Adipocyte (in vitro differentiated cells): ENCODE results near the gene CCR8.
"Not testable (repeated sequence)": the region's sequence is repeated elsewhere in the genome, so short reads cannot be mapped to it uniquely, and the experiment has no call there.

ENCODE experiments used
- DNase-seq: peaks from one replicate; pipeline ENCODE4 v3.0.0-alpha.2; 2015; ENCODE audit warnings: low read depth
- H3K27me3 ChIP-seq: replicated peaks from 2 replicates; pipeline ENCODE4 v1.7.0; 2013; ENCODE audit warnings: mild to moderate bottlenecking, low read length, moderate library complexity; ENCODE audit not compliant: control insufficient read depth, insufficient read depth
- H3K36me3 ChIP-seq: 2 replicates; pipeline ENCODE4 v1.7.0; 2013; ENCODE audit warnings: low read length, mild to moderate bottlenecking, moderate library complexity; ENCODE audit not compliant: control insufficient read depth, insufficient read depth, severe bottlenecking
- H3K4me1 ChIP-seq: 2 replicates; pipeline ENCODE4 v1.7.0; 2013; ENCODE audit warnings: mild to moderate bottlenecking, low read length, moderate library complexity; ENCODE audit not compliant: control insufficient read depth, insufficient read depth
- H3K4me3 ChIP-seq: 2 replicates; pipeline ENCODE4 v1.7.0; 2013; ENCODE audit warnings: mild to moderate bottlenecking, low read length, moderate library complexity
- H3K9ac ChIP-seq: 2 replicates; pipeline ENCODE4 v1.7.0; 2013; ENCODE audit warnings: mild to moderate bottlenecking, low read length, moderate library complexity
- H3K9me3 ChIP-seq: 2 replicates; pipeline ENCODE4 v1.7.0; 2013; ENCODE audit warnings: mild to moderate bottlenecking, low read length, moderate library complexity; ENCODE audit not compliant: control insufficient read depth

CCR8 gene

DNA sequence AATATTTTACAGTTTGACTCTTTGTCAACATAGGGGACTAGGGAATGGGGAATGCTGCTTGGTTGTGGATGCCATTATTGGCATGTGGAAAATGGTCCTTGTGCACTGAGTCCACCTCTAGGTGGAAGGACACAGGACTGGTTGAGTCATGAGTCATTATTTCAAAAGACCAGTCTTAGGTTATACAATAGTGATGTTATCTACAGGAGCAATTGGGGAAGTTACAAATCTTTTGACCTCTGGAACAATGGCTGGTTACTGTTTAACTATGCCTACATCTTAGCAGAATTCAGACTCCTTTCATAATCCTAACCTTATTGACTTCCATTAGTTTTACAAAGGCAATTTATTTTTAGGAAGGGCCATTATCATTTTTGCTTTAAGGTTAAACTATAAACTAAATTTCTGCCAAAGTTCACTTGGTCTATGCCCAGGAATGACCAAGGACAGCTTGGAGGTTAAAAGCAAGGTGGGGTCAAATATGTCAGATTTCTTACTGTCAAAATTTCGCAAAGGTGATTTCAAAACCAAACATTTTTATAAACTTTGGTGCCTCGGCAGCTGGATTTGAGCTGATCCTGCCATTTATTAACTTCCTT lies 11.8 kb upstream of the CCR8 start:
- H3K36me3 ChIP-seq, result no peaks in the 10 kb centered on the region
- H3K9ac ChIP-seq, result no peak overlapping the region
- no peak overlapping the region for H3K4me3 ChIP-seq
- H3K9me3 ChIP-seq, result peaks cover 10% of the 10 kb centered on the region
- no peak for DNase-seq
- H3K27me3 ChIP-seq, result no peaks in the 10 kb centered on the region
- no peaks in the 10 kb centered on the region for H3K4me1 ChIP-seq

DNA sequence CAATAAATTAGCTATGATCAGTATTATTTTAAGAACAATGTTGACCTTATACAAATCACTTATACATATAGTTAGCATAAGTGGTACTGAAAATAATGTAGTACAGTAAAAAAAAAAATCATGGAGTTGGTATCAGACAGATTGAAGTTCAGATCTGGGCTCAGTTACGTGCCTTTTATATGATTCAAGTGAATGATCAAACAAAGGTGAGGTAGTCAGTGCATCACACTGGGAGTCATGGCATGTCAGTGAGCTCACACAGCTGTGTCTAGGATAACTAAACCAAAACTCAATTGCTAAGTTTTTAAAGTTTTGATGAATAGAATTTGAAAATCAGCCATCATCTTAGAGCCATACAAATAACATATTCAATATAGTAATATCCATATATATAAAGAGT lies 11.2 kb upstream of the CCR8 start:
- Histone ChIP-seq H3K9me3 (peaks cover 10% of the 10 kb centered on the region), H3K4me3 (no peak overlapping the region), H3K27me3 (no peaks in the 10 kb centered on the region), H3K4me1 (no peaks in the 10 kb centered on the region), H3K36me3 (no peaks in the 10 kb centered on the region), H3K9ac (no peak overlapping the region)
- no peak for DNase-seq

- no peaks in the 10 kb centered on the region for H3K4me1 ChIP-seq
- peaks cover 10% of the 10 kb centered on the region for H3K9me3 ChIP-seq
- H3K9ac ChIP-seq, result no peak overlapping the region
- H3K36me3 ChIP-seq, result no peaks in the 10 kb centered on the region
- no peaks in the 10 kb centered on the region for H3K27me3 ChIP-seq
- no peak for DNase-seq
- no peak overlapping the region for H3K4me3 ChIP-seq
Measured at GRCh38 chr3:39319249-39319648, 10.3 kb upstream of the CCR8 start.

DNA sequence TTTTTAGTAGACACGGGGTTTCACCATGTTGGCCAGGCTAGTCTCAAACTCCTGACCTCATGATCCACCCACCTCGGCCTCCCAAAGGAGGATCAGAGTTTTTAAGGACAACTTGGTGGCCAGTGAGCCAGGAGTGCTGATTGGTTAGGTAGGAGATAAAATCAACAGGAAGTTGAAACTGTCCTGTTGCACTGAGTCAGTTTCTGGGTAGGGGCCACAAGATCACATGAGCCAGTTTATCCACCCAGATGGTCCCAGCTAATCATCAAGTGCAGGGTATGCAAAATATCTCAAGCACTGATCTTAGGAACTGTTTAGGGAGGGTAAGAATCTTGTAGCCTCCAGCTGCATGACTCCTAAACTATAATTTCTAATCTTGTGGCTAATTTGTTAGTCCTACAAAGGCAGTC lies 7.9 kb upstream of the CCR8 start:
- not testable (repeated sequence) for H3K27me3 ChIP-seq, H3K4me3 ChIP-seq, H3K9me3 ChIP-seq, DNase-seq, H3K9ac ChIP-seq, H3K36me3 ChIP-seq, H3K4me1 ChIP-seq

GRCh38 chr3:39322209-39322715 lies 7.2 kb upstream of the CCR8 start:
- DNase-seq, H3K36me3 ChIP-seq, H3K9me3 ChIP-seq, H3K4me3 ChIP-seq, H3K27me3 ChIP-seq, H3K9ac ChIP-seq, H3K4me1 ChIP-seq: not testable (repeated sequence)

- no peaks in the 10 kb centered on the region for H3K36me3 ChIP-seq
- H3K4me3 ChIP-seq, result no peak overlapping the region
- no peaks in the 10 kb centered on the region for H3K9me3 ChIP-seq
- no peaks in the 10 kb centered on the region for H3K4me1 ChIP-seq
- H3K27me3 ChIP-seq, result peaks cover 13% of the 10 kb centered on the region
- H3K9ac ChIP-seq, result no peak overlapping the region
- DNase-seq, result no peak
Measured at GRCh38 chr3:39322936-39323335, 6.6 kb upstream of the CCR8 start.

DNA sequence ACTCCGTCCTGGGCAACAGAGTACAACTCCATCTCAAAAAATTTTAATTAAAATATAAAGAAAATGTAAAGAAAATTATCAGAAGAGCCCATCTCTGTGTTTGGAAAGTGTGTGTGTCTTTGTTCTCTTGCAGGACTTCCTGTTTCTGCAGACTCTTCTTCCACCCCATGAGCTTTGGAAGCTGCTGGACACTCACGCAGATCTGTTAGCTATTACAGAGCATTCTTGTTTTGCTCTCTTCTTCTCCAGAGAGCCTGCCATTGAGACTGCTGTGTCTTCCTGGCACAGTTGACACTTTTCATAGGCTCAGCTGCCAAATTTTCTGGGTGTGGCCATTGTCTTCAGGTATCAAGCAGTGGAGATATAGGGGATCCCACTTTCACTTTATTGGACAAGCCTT lies 6.0 kb upstream of the CCR8 start:
- DNase-seq, result no peak
- H3K4me1 ChIP-seq, result no peaks in the 10 kb centered on the region

GRCh38 chr3:39325236-39325635 lies 4.3 kb upstream of the CCR8 start:
- Histone ChIP-seq H3K36me3 (no peaks in the 10 kb centered on the region), H3K9me3 (no peaks in the 10 kb centered on the region), H3K9ac (no peak overlapping the region), H3K4me3 (no peak overlapping the region), H3K27me3 (peaks cover 13% of the 10 kb centered on the region), H3K4me1 (no peaks in the 10 kb centered on the region)
- DNase-seq, result no peak

More for the DNA sequence above, 6.0 kb upstream of the CCR8 start:
- Histone ChIP-seq H3K4me3 (no peak overlapping the region), H3K9ac (no peak overlapping the region), H3K36me3 (no peaks in the 10 kb centered on the region), H3K9me3 (no peaks in the 10 kb centered on the region), H3K27me3 (peaks cover 13% of the 10 kb centered on the region)

- Histone ChIP-seq H3K9me3 (no peaks in the 10 kb centered on the region), H3K27me3 (peaks cover 13% of the 10 kb centered on the region), H3K4me3 (no peak overlapping the region), H3K36me3 (no peaks in the 10 kb centered on the region), H3K9ac (no peak overlapping the region), H3K4me1 (no peaks in the 10 kb centered on the region)
- DNase-seq, result no peak
Measured at GRCh38 chr3:39327053-39327745, 2.3 kb upstream of the CCR8 start.

GRCh38 chr3:39327746-39328349 lies 1.7 kb upstream of the CCR8 start:
- Histone ChIP-seq H3K4me1 (no peaks in the 10 kb centered on the region), H3K9me3 (no peaks in the 10 kb centered on the region), H3K4me3 (no peak overlapping the region), H3K9ac (no peak overlapping the region), H3K27me3 (peaks cover 13% of the 10 kb centered on the region), H3K36me3 (no peaks in the 10 kb centered on the region)
- DNase-seq, result no peak

- H3K9ac ChIP-seq, result no peak overlapping the region
- peaks cover 7% of the 10 kb centered on the region for H3K27me3 ChIP-seq
- DNase-seq, result no peak
- H3K4me1 ChIP-seq, result no peaks in the 10 kb centered on the region
- H3K4me3 ChIP-seq, result no peak overlapping the region
- no peaks in the 10 kb centered on the region for H3K36me3 ChIP-seq
- no peaks in the 10 kb centered on the region for H3K9me3 ChIP-seq
Measured at GRCh38 chr3:39330824-39331223, 1.3 kb downstream of the CCR8 start.
